ENCODE results near the gene FN1.

- TF ChIP-seq POLR2A (IDR thresholded peaks at IDR 0.05) (no peak), CTCF (IDR thresholded peaks at IDR 0.05) (no peak), EP300 (IDR thresholded peaks at IDR 0.05) (no peak)
Measured at GRCh38 chr2:215364157-215365155, 71.4 kb downstream of the FN1 start.
